M059J (cell line): ENCODE data around the gene DPYSL4. TPM values are rescaled to one million over a fixed set of nuclear protein-coding genes. Genes with fewer than 3 reads are reported as not detected.
A peak's percentile ranks its signal among the peaks of the same experiment; 100 is the strongest.

Experiments used
- DNase-seq: peaks from one replicate; pipeline ENCODE4 v3.0.0-alpha.2; 2012; ENCODE audit warnings: low read depth
- total RNA-seq: library from RNA; depleted of rRNA; stranded (reverse); fragments of >200 nt; shearing (Covaris generic); gene quantifications from 2 replicates; pipeline ENCODE4 v1.2.3, GENCODE V29; 2014

The DPYSL4 gene
- total RNA-seq, 1 experiment from 2014 or later, result 6.0 TPM

GRCh38 chr10:132178672-132179545 is 7.8 kb upstream of the DPYSL4 start:
- no peak for DNase-seq

GRCh38 chr10:132179551-132180392 is 7.0 kb upstream of the DPYSL4 start:
- no peak for DNase-seq

- DNase-seq, result no peak
Measured at GRCh38 chr10:132180736-132181135, 6.0 kb upstream of the DPYSL4 start.

- no peak for DNase-seq
Measured at GRCh38 chr10:132181691-132182425, 4.9 kb upstream of the DPYSL4 start.

GRCh38 chr10:132182591-132182990 is 4.2 kb upstream of the DPYSL4 start:
- no peak for DNase-seq

GRCh38 chr10:132183046-132183445 is 3.7 kb upstream of the DPYSL4 start:
- DNase-seq, result no peak

- no peak for DNase-seq
Measured at GRCh38 chr10:132184816-132185593, 1.7 kb upstream of the DPYSL4 start.

- no peak for DNase-seq
Measured at GRCh38 chr10:132185601-132186487, 904 bp upstream of the DPYSL4 start.

GRCh38 chr10:132187430-132188138 is 836 bp downstream of the DPYSL4 start:
- no peak for DNase-seq

- no peak for DNase-seq
Measured at GRCh38 chr10:132188331-132188730, 1.6 kb downstream of the DPYSL4 start.

- DNase-seq, result no peak
Measured at GRCh38 chr10:132189016-132189415, 2.3 kb downstream of the DPYSL4 start.

GRCh38 chr10:132189810-132190422 is 3.2 kb downstream of the DPYSL4 start:
- no peak for DNase-seq

GRCh38 chr10:132192076-132192975 is 5.6 kb downstream of the DPYSL4 start:
- DNase-seq, result no peak

GRCh38 chr10:132192991-132193665 is 6.4 kb downstream of the DPYSL4 start:
- DNase-seq, result no peak

- peak; percentile 19 for DNase-seq
Measured at GRCh38 chr10:132193907-132194552, 7.3 kb downstream of the DPYSL4 start.

GRCh38 chr10:132194726-132195125 is 8.0 kb downstream of the DPYSL4 start:
- no peak for DNase-seq
